ENCODE measurements around the gene ZSCAN5A.

ZSCAN5A gene

GRCh38 chr19:56315077-56315828 lies 614 bp upstream of the ZSCAN5A start:
- DNase-seq (ENCODE audit: low read depth), result peak; percentile 97
- peak overlapping the region; percentile 86 for H3K4me3 ChIP-seq (ENCODE audit: low read depth, low read length)
- in situ Hi-C loops (cut with HindIII; ENCODE audit: low sequenced_read_pairs), result no loop called here
- TF ChIP-seq, protein P1, sequence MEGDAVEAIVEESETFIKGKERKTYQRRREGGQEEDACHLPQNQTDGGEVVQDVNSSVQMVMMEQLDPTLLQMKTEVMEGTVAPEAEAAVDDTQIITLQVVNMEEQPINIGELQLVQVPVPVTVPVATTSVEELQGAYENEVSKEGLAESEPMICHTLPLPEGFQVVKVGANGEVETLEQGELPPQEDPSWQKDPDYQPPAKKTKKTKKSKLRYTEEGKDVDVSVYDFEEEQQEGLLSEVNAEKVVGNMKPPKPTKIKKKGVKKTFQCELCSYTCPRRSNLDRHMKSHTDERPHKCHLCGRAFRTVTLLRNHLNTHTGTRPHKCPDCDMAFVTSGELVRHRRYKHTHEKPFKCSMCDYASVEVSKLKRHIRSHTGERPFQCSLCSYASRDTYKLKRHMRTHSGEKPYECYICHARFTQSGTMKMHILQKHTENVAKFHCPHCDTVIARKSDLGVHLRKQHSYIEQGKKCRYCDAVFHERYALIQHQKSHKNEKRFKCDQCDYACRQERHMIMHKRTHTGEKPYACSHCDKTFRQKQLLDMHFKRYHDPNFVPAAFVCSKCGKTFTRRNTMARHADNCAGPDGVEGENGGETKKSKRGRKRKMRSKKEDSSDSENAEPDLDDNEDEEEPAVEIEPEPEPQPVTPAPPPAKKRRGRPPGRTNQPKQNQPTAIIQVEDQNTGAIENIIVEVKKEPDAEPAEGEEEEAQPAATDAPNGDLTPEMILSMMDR (IDR thresholded peaks at IDR 0.05; ENCODE audit: low read depth, low read length, missing control alignments), result no peak

GRCh38 chr19:56314018-56314380 lies 640 bp downstream of the ZSCAN5A start:
- peak overlapping the region; percentile 86 for H3K4me3 ChIP-seq (ENCODE audit: low read depth, low read length)
- DNase-seq (ENCODE audit: low read depth), result no peak
- TF ChIP-seq, protein P1 (IDR thresholded peaks at IDR 0.05; ENCODE audit: low read depth, low read length, missing control alignments), result no peak
- in situ Hi-C loops (cut with HindIII; ENCODE audit: low sequenced_read_pairs), result no loop called here

DNA sequence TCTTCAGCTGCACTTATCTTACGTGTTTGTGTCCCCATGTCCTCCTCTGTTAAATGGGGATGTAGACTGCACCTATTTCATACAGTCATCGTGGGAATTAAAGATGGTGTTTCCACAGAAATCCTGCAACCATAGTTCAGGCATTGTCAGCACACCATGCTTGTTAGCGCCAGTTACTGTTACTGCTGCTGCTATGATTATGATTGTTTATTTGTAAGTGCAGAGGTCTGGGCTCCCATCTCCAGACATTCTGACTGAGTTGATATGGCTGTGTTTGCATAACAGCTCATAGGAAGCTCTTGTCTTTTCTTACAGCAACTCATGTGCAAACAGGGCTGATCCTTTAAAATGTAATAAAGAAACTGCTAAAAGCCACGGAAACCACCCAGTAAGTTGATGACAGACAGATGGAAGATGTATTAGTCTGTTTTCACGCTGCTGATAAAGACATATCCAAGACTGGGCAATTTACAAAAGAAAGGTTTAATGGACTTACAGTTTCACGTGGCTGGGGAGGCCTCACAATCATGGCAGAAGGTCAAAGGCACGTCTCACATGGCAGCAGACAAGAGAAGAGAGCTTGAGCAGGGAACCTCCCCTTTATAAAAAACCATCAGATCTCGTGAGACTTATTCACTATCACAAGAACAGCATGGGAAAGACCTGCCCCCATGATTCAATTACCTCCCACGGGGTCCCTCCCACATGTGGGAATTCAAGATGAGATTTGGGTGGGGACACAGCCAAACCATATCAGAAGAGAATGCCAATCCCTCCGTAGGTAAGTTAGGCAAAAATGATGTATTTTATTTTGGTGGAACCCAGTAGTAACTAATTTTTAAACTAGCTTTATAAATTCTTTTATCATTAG lies 1.6 kb downstream of the ZSCAN5A start:
- H3K4me3 ChIP-seq (ENCODE audit: low read depth, low read length), result no peak overlapping the region
- DNase-seq (ENCODE audit: low read depth), result no peak
- in situ Hi-C loops (cut with HindIII; ENCODE audit: low sequenced_read_pairs), result no loop called here
- TF ChIP-seq, protein P1 (IDR thresholded peaks at IDR 0.05; ENCODE audit: low read depth, low read length, missing control alignments), result no peak

GRCh38 chr19:56312342-56312741 lies 2.3 kb downstream of the ZSCAN5A start:
- in situ Hi-C loops (cut with HindIII; ENCODE audit: low sequenced_read_pairs), result no loop called here
- no peak for DNase-seq (ENCODE audit: low read depth)
- TF ChIP-seq, protein P1 (IDR thresholded peaks at IDR 0.05; ENCODE audit: low read depth, low read length, missing control alignments), result no peak
- H3K4me3 ChIP-seq (ENCODE audit: low read depth, low read length), result no peak overlapping the region

DNA sequence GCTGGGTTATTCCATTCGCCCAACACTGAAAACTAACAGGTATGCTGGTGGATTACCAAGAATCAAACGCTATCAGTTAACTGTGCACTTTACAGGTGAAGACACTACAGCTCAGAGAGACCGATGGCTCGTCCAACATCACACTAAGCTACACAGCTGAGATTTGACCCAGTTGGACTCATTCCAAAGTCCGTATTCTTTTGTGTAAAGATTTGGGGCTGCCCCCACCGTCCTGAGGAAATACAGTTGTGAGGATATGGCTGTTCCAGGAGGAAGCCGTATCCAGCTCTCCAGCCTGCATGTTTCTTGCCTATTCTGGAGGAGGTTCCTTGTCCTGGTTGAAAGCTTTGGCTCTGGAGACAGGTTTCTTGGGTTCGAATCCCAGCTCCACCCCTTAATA lies 4.2 kb downstream of the ZSCAN5A start:
- in situ Hi-C loops (cut with HindIII; ENCODE audit: low sequenced_read_pairs), result no loop called here
- no peak for DNase-seq (ENCODE audit: low read depth)
- H3K4me3 ChIP-seq (ENCODE audit: low read depth, low read length), result no peak overlapping the region
- TF ChIP-seq, protein P1 (IDR thresholded peaks at IDR 0.05; ENCODE audit: low read depth, low read length, missing control alignments), result no peak

- no peak for DNase-seq (ENCODE audit: low read depth)
- in situ Hi-C loops (cut with HindIII; ENCODE audit: low sequenced_read_pairs), result no loop called here
- no peak overlapping the region for H3K4me3 ChIP-seq (ENCODE audit: low read depth, low read length)
- TF ChIP-seq, protein P1 (IDR thresholded peaks at IDR 0.05; ENCODE audit: low read depth, low read length, missing control alignments), result peak; percentile 63
Observed at GRCh38 chr19:56309511-56310185, 5.0 kb downstream of the ZSCAN5A start.

Measured in astrocyte of the cerebellum (primary cell).